HAP-1 (cell line): ENCODE data around the gene GRB10.
"Not testable (repeated sequence)": the region's sequence is repeated elsewhere in the genome, so short reads cannot be mapped to it uniquely, and the experiment has no call there.

Experiments used
- DNase-seq, 2 experiments: peaks; one replicate each; pipeline ENCODE4 v3.0.0-alpha.2; 2016 to 2020; ENCODE audit warnings: low spot score in 2 of 2
- H3K27me3 ChIP-seq: fragments of 250-450 bp; sonication (Bioruptor Pico); 2 replicates; pipeline ENCODE4 v1.5.1; 2020; ENCODE audit warnings: low read depth, mild to moderate bottlenecking, moderate library complexity
- H3K36me3 ChIP-seq: fragments of 250-450 bp; sonication (Bioruptor Pico); replicated peaks from 2 replicates; pipeline ENCODE4 v1.5.1; 2020; ENCODE audit warnings: mild to moderate bottlenecking
- H3K4me1 ChIP-seq: fragments of 250-450 bp; sonication (Bioruptor Pico); 2 replicates; pipeline ENCODE4 v1.5.1; 2020; ENCODE audit warnings: mild to moderate bottlenecking
- H3K4me3 ChIP-seq: fragments of 250-450 bp; sonication (Bioruptor Pico); 2 replicates; pipeline ENCODE4 v1.5.1; 2020; ENCODE audit warnings: mild to moderate bottlenecking, moderate library complexity
- H3K9me3 ChIP-seq: fragments of 250-450 bp; sonication (Bioruptor Pico); 2 replicates; pipeline ENCODE4 v1.5.1; 2020; ENCODE audit warnings: mild to moderate bottlenecking, moderate library complexity
- in situ Hi-C: fragments of 300-500 bp; cut with MboI; formaldehyde crosslinking; loops from 3 replicates; pipeline ENCODE4 v1.14.3; 2020; ENCODE audit warnings: low sequenced_read_pairs, inconsistent platforms, mixed read lengths

The GRB10 gene

GRCh38 chr7:50738932-50739331, 43.8 kb downstream of the GRB10 start:
- Histone ChIP-seq H3K36me3 (0 out of 2 replicates have a peak, but pooled peaks cover under 1% of the 10 kb centered on the region), H3K9me3 (no peaks in the 10 kb centered on the region), H3K4me1 (peaks cover 11% of the 10 kb centered on the region), H3K27me3 (no peaks in the 10 kb centered on the region), H3K4me3 (no peak overlapping the region)
- in situ Hi-C loops, result no loop called here
- DNase-seq, result no peak

DNA sequence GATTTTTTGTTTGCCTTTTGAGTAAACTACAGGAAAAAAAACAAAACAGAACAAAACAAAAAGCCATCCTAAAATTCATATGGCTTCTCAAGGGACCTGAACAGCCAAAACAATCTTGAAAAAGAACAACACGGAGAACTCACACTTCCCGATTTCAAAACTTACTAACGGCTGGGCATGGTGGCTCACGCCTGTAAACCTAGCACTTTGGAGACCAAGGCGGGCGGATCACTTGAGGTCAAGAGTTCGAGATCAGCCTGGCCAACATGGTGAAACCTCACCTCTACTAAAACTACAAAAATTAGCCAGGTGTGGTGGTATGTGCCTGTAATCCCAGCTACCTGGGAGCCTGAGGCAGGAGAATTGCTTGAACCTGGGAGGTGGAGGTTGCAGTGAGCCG, 46.9 kb downstream of the GRB10 start:
- in situ Hi-C loops, H3K9me3 ChIP-seq: not testable (repeated sequence)

GRCh38 chr7:50735333-50735732, 47.4 kb downstream of the GRB10 start:
- Histone ChIP-seq H3K4me1 (peaks cover 21% of the 10 kb centered on the region), H3K36me3 (no peaks in the 10 kb centered on the region), H3K9me3 (no peaks in the 10 kb centered on the region), H3K4me3 (no peak overlapping the region), H3K27me3 (no peaks in the 10 kb centered on the region)
- in situ Hi-C loops, result no loop called here
- DNase-seq, result no peak

More for the DNA sequence above, 46.9 kb downstream of the GRB10 start:
- not testable (repeated sequence) for H3K27me3 ChIP-seq, H3K36me3 ChIP-seq, DNase-seq, H3K4me3 ChIP-seq
- H3K4me1 ChIP-seq, result peaks cover 16% of the 10 kb centered on the region

DNA sequence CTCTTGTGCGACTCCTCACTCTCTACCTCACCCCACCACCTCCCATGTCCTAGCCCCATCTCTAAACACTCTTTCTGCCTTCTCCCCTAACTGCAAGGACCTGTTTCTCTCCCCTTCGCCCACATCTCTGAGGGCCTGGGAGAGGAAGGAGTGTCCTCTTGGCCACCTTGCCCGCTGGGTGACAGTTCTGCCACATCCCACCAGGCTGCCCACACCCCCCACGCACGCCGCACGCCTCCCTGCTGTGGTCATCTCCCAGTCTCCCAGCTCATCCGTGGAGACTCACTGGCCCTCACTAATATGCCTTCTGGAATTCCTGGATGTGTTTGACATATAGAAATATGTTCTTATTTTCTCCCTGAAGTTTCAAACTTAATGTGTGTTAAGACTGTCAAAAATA, 48.5 kb downstream of the GRB10 start:
- H3K27me3 ChIP-seq, result no peaks in the 10 kb centered on the region
- H3K4me1 ChIP-seq, result peaks cover 15% of the 10 kb centered on the region
- no peaks in the 10 kb centered on the region for H3K9me3 ChIP-seq
- H3K36me3 ChIP-seq, result no peaks in the 10 kb centered on the region
- no peak overlapping the region for H3K4me3 ChIP-seq
- no peak for DNase-seq
- in situ Hi-C loops, result no loop called here

DNA sequence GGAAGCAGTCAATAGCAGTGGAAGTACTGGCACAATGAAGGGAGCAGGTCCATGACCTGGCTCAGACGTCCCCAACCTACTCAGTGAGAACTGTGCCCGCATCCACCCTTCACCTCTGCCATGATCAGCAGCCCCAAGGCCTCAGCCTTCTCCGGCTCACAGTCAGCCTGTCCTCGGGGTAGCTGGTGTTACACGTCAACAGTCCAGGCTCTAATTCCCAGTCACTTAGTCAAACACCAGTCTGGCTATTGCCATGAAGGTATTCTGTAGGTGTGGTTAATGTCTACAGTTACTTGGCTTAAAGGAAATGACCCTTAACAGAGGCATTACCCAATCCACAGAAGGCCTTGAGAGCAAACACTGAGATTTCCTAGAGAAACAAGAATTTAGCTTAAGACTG, 49.1 kb downstream of the GRB10 start:
- DNase-seq, result no peak
- no peaks in the 10 kb centered on the region for H3K9me3 ChIP-seq
- in situ Hi-C loops, result no loop called here
- H3K36me3 ChIP-seq, result no peaks in the 10 kb centered on the region
- H3K4me1 ChIP-seq, result peaks cover 15% of the 10 kb centered on the region
- H3K27me3 ChIP-seq, result no peaks in the 10 kb centered on the region
- no peak overlapping the region for H3K4me3 ChIP-seq

- no peaks in the 10 kb centered on the region for H3K27me3 ChIP-seq
- H3K9me3 ChIP-seq, result no peaks in the 10 kb centered on the region
- in situ Hi-C loops, result no loop called here
Measured at GRCh38 chr7:50731703-50732582, 50.8 kb downstream of the GRB10 start.

DNA sequence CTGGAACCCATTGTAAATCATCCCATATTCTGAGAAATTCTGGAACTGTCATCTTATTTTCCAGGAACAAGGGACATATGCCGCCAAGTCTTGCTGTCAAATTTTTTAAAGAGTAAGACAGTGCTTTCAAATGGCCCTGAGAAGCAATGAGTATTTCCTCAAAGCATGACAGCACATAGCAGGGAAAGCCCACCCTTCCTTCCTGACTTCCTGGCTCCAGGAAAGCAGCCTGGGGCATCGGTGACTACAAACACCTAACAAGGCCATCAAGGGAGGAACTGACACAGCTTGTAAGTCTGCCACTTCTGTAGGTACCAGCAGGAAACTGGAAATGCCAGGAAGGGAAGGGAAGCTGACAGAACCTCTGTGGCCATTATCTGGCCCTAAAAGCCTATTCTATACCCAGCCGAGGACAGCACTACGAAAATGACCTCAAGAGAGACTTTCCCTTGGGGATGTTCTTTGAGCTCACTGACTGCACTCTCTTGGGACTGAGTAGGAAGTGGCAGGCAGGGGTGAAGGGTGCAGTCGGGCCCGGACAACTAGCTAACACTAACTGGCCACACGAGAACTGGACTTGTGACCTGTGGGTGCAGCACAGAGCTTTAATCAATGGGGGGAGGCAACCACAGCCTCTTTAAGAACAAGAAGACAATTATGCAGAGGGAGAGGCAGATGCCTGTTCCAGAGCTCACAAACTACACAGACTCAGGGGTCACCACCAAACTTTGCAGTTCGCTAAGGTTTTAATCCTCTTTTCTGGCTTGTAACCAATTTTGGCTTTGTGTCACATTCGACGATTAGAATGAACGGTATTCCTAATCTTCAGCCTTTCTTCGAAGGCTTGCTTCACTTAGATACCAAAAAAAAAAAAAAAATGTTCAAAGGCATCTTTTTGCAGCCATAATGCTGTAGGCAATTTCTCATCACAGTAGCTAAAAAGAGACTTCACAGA, 52.0 kb downstream of the GRB10 start:
- H3K4me3 ChIP-seq, result no peak overlapping the region
- H3K9me3 ChIP-seq, result no peaks in the 10 kb centered on the region
- H3K27me3 ChIP-seq, result no peaks in the 10 kb centered on the region
- peaks cover 28% of the 10 kb centered on the region for H3K4me1 ChIP-seq
- H3K36me3 ChIP-seq, result 0 out of 2 replicates have a peak, but pooled peaks cover 5% of the 10 kb centered on the region
- in situ Hi-C loops, result no loop called here
- peak; percentile 48 to 65 for DNase-seq

More at GRCh38 chr7:50731703-50732582, 50.8 kb downstream of the GRB10 start:
- no peak for DNase-seq
- H3K4me3 ChIP-seq, result no peak overlapping the region
- H3K36me3 ChIP-seq, result 0 out of 2 replicates have a peak, but pooled peaks cover under 1% of the 10 kb centered on the region
- peaks cover 28% of the 10 kb centered on the region for H3K4me1 ChIP-seq

- 0 out of 2 replicates have a peak, but pooled peaks cover 5% of the 10 kb centered on the region for H3K36me3 ChIP-seq
- no peak for DNase-seq
- in situ Hi-C loops, result no loop called here
- H3K27me3 ChIP-seq, result no peaks in the 10 kb centered on the region
- no peaks in the 10 kb centered on the region for H3K9me3 ChIP-seq
- no peak overlapping the region for H3K4me3 ChIP-seq
- peaks cover 28% of the 10 kb centered on the region for H3K4me1 ChIP-seq
Measured at GRCh38 chr7:50729962-50730361, 52.7 kb downstream of the GRB10 start.

GRCh38 chr7:50728184-50728583, 54.5 kb downstream of the GRB10 start:
- Histone ChIP-seq H3K9me3 (no peaks in the 10 kb centered on the region), H3K4me3 (no peak overlapping the region), H3K4me1 (peaks cover 28% of the 10 kb centered on the region), H3K27me3 (no peaks in the 10 kb centered on the region), H3K36me3 (0 out of 2 replicates have a peak, but pooled peaks cover 5% of the 10 kb centered on the region)
- in situ Hi-C loops, result no loop called here
- no peak for DNase-seq

GRCh38 chr7:50727711-50728110, 55.0 kb downstream of the GRB10 start:
- Histone ChIP-seq H3K4me3 (no peak overlapping the region), H3K27me3 (no peaks in the 10 kb centered on the region), H3K36me3 (0 out of 2 replicates have a peak, but pooled peaks cover 5% of the 10 kb centered on the region), H3K9me3 (no peaks in the 10 kb centered on the region), H3K4me1 (peaks cover 28% of the 10 kb centered on the region)
- in situ Hi-C loops, result no loop called here
- peak in 1 of 2 experiments; percentile 65 for DNase-seq

GRCh38 chr7:50727072-50727471, 55.6 kb downstream of the GRB10 start:
- peak in 1 of 2 experiments; percentile 38 for DNase-seq
- Histone ChIP-seq H3K4me3 (no peak overlapping the region), H3K9me3 (no peaks in the 10 kb centered on the region), H3K36me3 (0 out of 2 replicates have a peak, but pooled peaks cover 5% of the 10 kb centered on the region), H3K4me1 (peaks cover 28% of the 10 kb centered on the region), H3K27me3 (no peaks in the 10 kb centered on the region)
- in situ Hi-C loops, result no loop called here

- Histone ChIP-seq H3K27me3 (no peaks in the 10 kb centered on the region), H3K36me3 (0 out of 2 replicates have a peak, but pooled peaks cover 5% of the 10 kb centered on the region), H3K4me3 (no peak overlapping the region), H3K9me3 (no peaks in the 10 kb centered on the region), H3K4me1 (peaks cover 18% of the 10 kb centered on the region)
- DNase-seq, result no peak
- in situ Hi-C loops, result no loop called here
Measured at GRCh38 chr7:50725774-50726173, 56.9 kb downstream of the GRB10 start.
